ENCODE measurements around the gene EYS. TPM values are rescaled to one million over a fixed set of nuclear protein-coding genes. Genes with fewer than 3 reads are reported as not detected.

The EYS gene
- total and polyA plus RNA-seq, 8 donors = 0.55 to 0.58 TPM; not detected in 6

DNA sequence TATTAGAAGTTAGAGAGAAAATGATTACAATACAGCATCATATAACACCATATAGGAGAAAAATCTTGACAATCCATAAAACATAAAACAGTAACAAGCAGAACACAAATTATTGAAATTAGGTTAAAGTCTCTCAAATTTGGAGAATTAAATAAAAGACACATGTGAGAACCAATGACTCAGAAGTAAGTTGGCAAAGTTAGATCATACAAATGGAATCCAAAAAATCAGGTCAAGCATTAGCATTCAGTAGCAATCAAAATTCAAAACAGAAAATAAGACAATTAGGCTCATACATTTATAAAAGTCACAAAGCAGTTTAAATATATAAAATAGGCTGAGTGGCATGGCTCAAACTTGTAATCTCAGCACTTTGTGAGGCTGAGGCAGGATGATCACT, 1295.8 kb downstream of the EYS start:
- H3K9me3 ChIP-seq = peaks cover 0 to 5% (median 0%) of the 10 kb centered on the region in 4 donors
- H3K27ac ChIP-seq = no peak overlapping the region
- no peaks in the 10 kb centered on the region for H3K4me1 ChIP-seq
- DNase-seq = no peak
- H3K27me3 ChIP-seq = no peaks in the 10 kb centered on the region
- H3K4me3 ChIP-seq = no peak overlapping the region
- H3K36me3 ChIP-seq = no peaks in the 10 kb centered on the region
- TF ChIP-seq EP300 (IDR thresholded peaks at IDR 0.05) = no peak
- no peak for TF ChIP-seq POLR2AphosphoS5 (IDR thresholded peaks at IDR 0.05)
- TF ChIP-seq CTCF (IDR thresholded peaks at IDR 0.05) = no peak
- TF ChIP-seq POLR2A (IDR thresholded peaks at IDR 0.05) = no peak
- intact Hi-C loops (cut with DNase I; ENCODE audit: low total_unique reads) = no loop called here

- Histone ChIP-seq H3K4me3 (no peak overlapping the region), H3K27me3 (no peaks in the 10 kb centered on the region), H3K27ac (no peak overlapping the region), H3K4me1 (no peaks in the 10 kb centered on the region), H3K36me3 (no peaks in the 10 kb centered on the region), H3K9me3 (peaks cover 0 to 5% (median 0%) of the 10 kb centered on the region in 4 donors)
- intact Hi-C loops (cut with DNase I; ENCODE audit: low total_unique reads) = no loop called here
- 69 to 84% (median 77%) methylated on average over 1 of the region's 1 CpG for WGBS, 5 donors
- no peak for DNase-seq
- no peak for TF ChIP-seq CTCF (IDR thresholded peaks at IDR 0.05)
- TF ChIP-seq EP300 (IDR thresholded peaks at IDR 0.05) = no peak
- TF ChIP-seq POLR2A (IDR thresholded peaks at IDR 0.05) = no peak
- TF ChIP-seq POLR2AphosphoS5 (IDR thresholded peaks at IDR 0.05) = no peak
These were observed 1297.1 kb downstream of the EYS start for GRCh38 chr6:64409948-64410347.

- no peak for DNase-seq
- H3K27ac ChIP-seq = no peak overlapping the region
- TF ChIP-seq CTCF (IDR thresholded peaks at IDR 0.05) (no peak), POLR2AphosphoS5 (IDR thresholded peaks at IDR 0.05) (no peak), POLR2A (IDR thresholded peaks at IDR 0.05) (no peak), EP300 (IDR thresholded peaks at IDR 0.05) (no peak)
- WGBS, 5 donors = 74 to 84% (median 80%) methylated on average over 5 of the region's 5 CpGs
- H3K4me3 ChIP-seq = no peak overlapping the region
- no peaks in the 10 kb centered on the region for H3K9me3 ChIP-seq
- no peaks in the 10 kb centered on the region for H3K4me1 ChIP-seq
- intact Hi-C loops (cut with DNase I; ENCODE audit: low total_unique reads) = no loop called here
- H3K36me3 ChIP-seq = no peaks in the 10 kb centered on the region
- H3K27me3 ChIP-seq = no peaks in the 10 kb centered on the region
These were observed 1302.6 kb downstream of the EYS start for GRCh38 chr6:64404396-64404795.

GRCh38 chr6:64383277-64383676, 1323.7 kb downstream of the EYS start:
- TF ChIP-seq CTCF (IDR thresholded peaks at IDR 0.05) (no peak), POLR2A (IDR thresholded peaks at IDR 0.05) (no peak), EP300 (IDR thresholded peaks at IDR 0.05) (no peak), POLR2AphosphoS5 (IDR thresholded peaks at IDR 0.05) (no peak)

More at GRCh38 chr6:64383277-64383676, 1323.7 kb downstream of the EYS start:
- Histone ChIP-seq H3K36me3 (no peaks in the 10 kb centered on the region), H3K9me3 (no peaks in the 10 kb centered on the region), H3K4me3 (no peak overlapping the region), H3K27me3 (no peaks in the 10 kb centered on the region), H3K4me1 (no peaks in the 10 kb centered on the region), H3K27ac (no peak overlapping the region)
- DNase-seq = no peak
- intact Hi-C loops (cut with DNase I; ENCODE audit: low total_unique reads) = no loop called here
- 36 to 83% (median 39%) methylated on average over 2 of the region's 2 CpGs for WGBS, 5 donors

Measured in stomach (tissue), 9 donors.